ENCODE measurements around the gene TMEM63B.
"Not testable (repeated sequence)": the region's sequence is repeated elsewhere in the genome, so short reads cannot be mapped to it uniquely, and the experiment has no call there.

Gene TMEM63B

GRCh38 chr6:44172731-44173500 is 45.6 kb downstream of the TMEM63B start:
- DNase-seq: peak; percentile 83

GRCh38 chr6:44176130-44176761 is 48.9 kb downstream of the TMEM63B start:
- DNase-seq: no peak

- no peak for DNase-seq
These were observed 49.6 kb downstream of the TMEM63B start for GRCh38 chr6:44176762-44177509.

- DNase-seq: no peak
These were observed 50.5 kb downstream of the TMEM63B start for GRCh38 chr6:44177691-44178423.

- no peak for DNase-seq
These were observed 51.2 kb downstream of the TMEM63B start for GRCh38 chr6:44178424-44179071.

- no peak for DNase-seq
These were observed 51.8 kb downstream of the TMEM63B start for GRCh38 chr6:44179072-44179536.

GRCh38 chr6:44179648-44180047 is 52.3 kb downstream of the TMEM63B start:
- DNase-seq: no peak

GRCh38 chr6:44180406-44180805 is 53.1 kb downstream of the TMEM63B start:
- DNase-seq: no peak

GRCh38 chr6:44180886-44181285 is 53.5 kb downstream of the TMEM63B start:
- no peak for DNase-seq

GRCh38 chr6:44181784-44182183 is 54.4 kb downstream of the TMEM63B start:
- DNase-seq: not testable (repeated sequence)

GRCh38 chr6:44182911-44183390 is 55.6 kb downstream of the TMEM63B start:
- no peak for DNase-seq

- DNase-seq: no peak
These were observed 56.4 kb downstream of the TMEM63B start for GRCh38 chr6:44183783-44184182.

- DNase-seq: not testable (repeated sequence)
These were observed 58.0 kb downstream of the TMEM63B start for GRCh38 chr6:44185356-44185755.

- no peak for DNase-seq
These were observed 58.7 kb downstream of the TMEM63B start for GRCh38 chr6:44185953-44186634.

GRCh38 chr6:44186635-44187025 is 59.3 kb downstream of the TMEM63B start:
- no peak for DNase-seq

GRCh38 chr6:44188819-44189218 is 61.5 kb downstream of the TMEM63B start:
- DNase-seq: no peak

GRCh38 chr6:44189257-44189656 is 61.9 kb downstream of the TMEM63B start:
- DNase-seq: no peak

GRCh38 chr6:44190715-44191114 is 63.4 kb downstream of the TMEM63B start:
- no peak for DNase-seq

GRCh38 chr6:44192428-44193041 is 65.2 kb downstream of the TMEM63B start:
- no peak for DNase-seq

- no peak for DNase-seq
These were observed 66.1 kb downstream of the TMEM63B start for GRCh38 chr6:44193307-44193910.

- no peak for DNase-seq
These were observed 67.0 kb downstream of the TMEM63B start for GRCh38 chr6:44194326-44194725.

Data from CD4-positive, alpha-beta T cell treated with Interleukin-17A for 4 hours (primary cell).